Muscle layer of duodenum (tissue), 2 donors: ENCODE results near the gene MYPOP.
A peak's percentile ranks its signal among the peaks of the same experiment; 100 is the strongest.

Experiments used
- H3K27ac ChIP-seq: one replicate; pipeline ENCODE4 v1.7.0; 2013; ENCODE audit warnings: mild to moderate bottlenecking, low read length
- H3K27me3 ChIP-seq: one replicate; pipeline ENCODE4 v1.7.0; 2013; ENCODE audit warnings: low read depth, mild to moderate bottlenecking, control low read depth, low read length
- H3K36me3 ChIP-seq, 2 donors: one replicate each; pipeline ENCODE4 v1.7.0; 2013; ENCODE audit warnings: low read length in 2 of 2, control low read depth in 1 of 2, mild to moderate bottlenecking in 1 of 2; ENCODE audit not compliant: insufficient read depth in 2 of 2, control insufficient read depth in 1 of 2
- H3K4me1 ChIP-seq, 2 donors: one replicate each; pipeline ENCODE4 v1.7.0; 2013; ENCODE audit warnings: low read length in 2 of 2, mild to moderate bottlenecking in 2 of 2, control low read depth in 1 of 2, moderate library complexity in 1 of 2; ENCODE audit not compliant: insufficient read depth in 2 of 2, control insufficient read depth in 1 of 2
- H3K4me3 ChIP-seq, 2 donors: one replicate each; pipeline ENCODE4 v1.7.0; 2013; ENCODE audit warnings: low read length in 2 of 2, low read depth in 1 of 2, mild to moderate bottlenecking in 1 of 2
- H3K9me3 ChIP-seq, 2 donors: one replicate each; pipeline ENCODE4 v1.7.0; 2013; ENCODE audit warnings: low read length in 2 of 2, control low read depth in 1 of 2, mild to moderate bottlenecking in 1 of 2; ENCODE audit not compliant: control insufficient read depth in 1 of 2
- donor health status: healthy.

Gene MYPOP

GRCh38 chr19:45889210-45889885, 13.1 kb downstream of the MYPOP start:
- H3K4me3 ChIP-seq = no peak overlapping the region
- no peaks in the 10 kb centered on the region for H3K9me3 ChIP-seq
- no peaks in the 10 kb centered on the region for H3K27me3 ChIP-seq
- peaks cover 0 to 14% of the 10 kb centered on the region in 2 donors for H3K4me1 ChIP-seq
- H3K36me3 ChIP-seq = peaks cover 0 to 5% of the 10 kb centered on the region in 2 donors
- no peak overlapping the region for H3K27ac ChIP-seq

- H3K36me3 ChIP-seq = peaks cover 0 to 5% of the 10 kb centered on the region in 2 donors
- H3K27ac ChIP-seq = peak overlapping the region; percentile 94
Observed at GRCh38 chr19:45887200-45887710, 15.2 kb downstream of the MYPOP start.

GRCh38 chr19:45886427-45887199, 15.8 kb downstream of the MYPOP start:
- Histone ChIP-seq H3K27me3 (no peaks in the 10 kb centered on the region), H3K27ac (peak overlapping the region; percentile 94), H3K4me1 (peaks cover 3 to 38% of the 10 kb centered on the region in 2 donors), H3K36me3 (peaks cover 0 to 5% of the 10 kb centered on the region in 2 donors), H3K9me3 (no peaks in the 10 kb centered on the region), H3K4me3 (peak overlapping the region; percentile 73 to 83)

More at GRCh38 chr19:45887200-45887710, 15.2 kb downstream of the MYPOP start:
- no peaks in the 10 kb centered on the region for H3K27me3 ChIP-seq
- no peaks in the 10 kb centered on the region for H3K9me3 ChIP-seq
- H3K4me3 ChIP-seq = peak overlapping the region; percentile 73 to 83
- peaks cover 3 to 34% of the 10 kb centered on the region in 2 donors for H3K4me1 ChIP-seq

- H3K4me1 ChIP-seq = peaks cover 3 to 38% of the 10 kb centered on the region in 2 donors
- peaks cover 0 to 5% of the 10 kb centered on the region in 2 donors for H3K36me3 ChIP-seq
- H3K27ac ChIP-seq = peak within 1 kb of the TSS; percentile 94
Observed at GRCh38 chr19:45885556-45886426, 16.6 kb downstream of the MYPOP start, which contains the start of gene IRF2BP1. IRF2BP1 (minus strand) TSS chr19:45886141; CDS start chr19:45885774, 367 bp downstream.

GRCh38 chr19:45884682-45885555, 17.5 kb downstream of the MYPOP start:
- Histone ChIP-seq H3K4me3 (peak overlapping the region; percentile 42 to 83), H3K4me1 (peaks cover 3 to 38% of the 10 kb centered on the region in 2 donors), H3K36me3 (no peaks in the 10 kb centered on the region), H3K27me3 (no peaks in the 10 kb centered on the region), H3K9me3 (no peaks in the 10 kb centered on the region), H3K27ac (no peak overlapping the region)

More at GRCh38 chr19:45885556-45886426, 16.6 kb downstream of the MYPOP start, which contains the start of gene IRF2BP1:
- Histone ChIP-seq H3K4me3 (peak within 1 kb of the TSS; percentile 73 to 83), H3K27me3 (no peaks in the 10 kb centered on the region), H3K9me3 (no peaks in the 10 kb centered on the region)

GRCh38 chr19:45883881-45884681, 18.3 kb downstream of the MYPOP start:
- Histone ChIP-seq H3K36me3 (no peaks in the 10 kb centered on the region), H3K27ac (no peak overlapping the region), H3K9me3 (no peaks in the 10 kb centered on the region), H3K4me1 (peaks cover 3 to 38% of the 10 kb centered on the region in 2 donors), H3K27me3 (no peaks in the 10 kb centered on the region), H3K4me3 (peak overlapping the region in 1 of 2 donors; percentile 83)

GRCh38 chr19:45883586-45883880, 18.9 kb downstream of the MYPOP start:
- H3K27me3 ChIP-seq = no peaks in the 10 kb centered on the region
- H3K36me3 ChIP-seq = no peaks in the 10 kb centered on the region
- no peaks in the 10 kb centered on the region for H3K9me3 ChIP-seq
- peaks cover 3 to 38% of the 10 kb centered on the region in 2 donors for H3K4me1 ChIP-seq
- H3K27ac ChIP-seq = no peak overlapping the region
- peak overlapping the region in 1 of 2 donors; percentile 83 for H3K4me3 ChIP-seq

- H3K27me3 ChIP-seq = no peaks in the 10 kb centered on the region
- H3K36me3 ChIP-seq = no peaks in the 10 kb centered on the region
- H3K27ac ChIP-seq = peak overlapping the region; percentile 68
- H3K4me1 ChIP-seq = peaks cover 3 to 38% of the 10 kb centered on the region in 2 donors
- peak overlapping the region; percentile 10 to 55 for H3K4me3 ChIP-seq
- H3K9me3 ChIP-seq = no peaks in the 10 kb centered on the region
Observed at GRCh38 chr19:45882652-45883585, 19.5 kb downstream of the MYPOP start.

- Histone ChIP-seq H3K4me3 (peak overlapping the region; percentile 10 to 30), H3K36me3 (no peaks in the 10 kb centered on the region), H3K9me3 (no peaks in the 10 kb centered on the region), H3K27me3 (no peaks in the 10 kb centered on the region), H3K27ac (peak overlapping the region; percentile 68), H3K4me1 (peaks cover 3 to 43% of the 10 kb centered on the region in 2 donors)
Observed at GRCh38 chr19:45881909-45882528, 20.4 kb downstream of the MYPOP start.
